Osteocyte (in vitro differentiated cells): ENCODE data around the gene CLDN34. TPM values are rescaled to one million over a fixed set of nuclear protein-coding genes. Genes with fewer than 3 reads are reported as not detected.

ENCODE experiments used
- DNase-seq: peaks from one replicate; pipeline ENCODE4 v3.0.0; 2021; ENCODE audit warnings: mixed read lengths; ENCODE audit not compliant: unreplicated experiment; ENCODE audit errors: extremely low spot score
- H3K27ac Mint-ChIP-seq: one replicate; pipeline ENCODE4 v1.8.0; 2021; ENCODE audit warnings: mild to moderate bottlenecking, mixed read lengths; ENCODE audit not compliant: unreplicated experiment
- H3K27me3 Mint-ChIP-seq: one replicate; pipeline ENCODE4 v1.8.0; 2021; ENCODE audit warnings: mixed read lengths; ENCODE audit not compliant: unreplicated experiment
- H3K36me3 Mint-ChIP-seq: one replicate; pipeline ENCODE4 v1.8.0; 2021; ENCODE audit warnings: mixed read lengths; ENCODE audit not compliant: unreplicated experiment
- H3K4me1 Mint-ChIP-seq: one replicate; pipeline ENCODE4 v1.8.0; 2021; ENCODE audit warnings: mixed read lengths; ENCODE audit not compliant: unreplicated experiment
- H3K4me3 Mint-ChIP-seq: one replicate; pipeline ENCODE4 v1.8.0; 2021; ENCODE audit warnings: mild to moderate bottlenecking, moderate library complexity, mixed read lengths; ENCODE audit not compliant: unreplicated experiment
- H3K9me3 Mint-ChIP-seq: one replicate; pipeline ENCODE4 v1.8.0; 2021; ENCODE audit warnings: mixed read lengths; ENCODE audit not compliant: unreplicated experiment
- CTCF ChIP-seq: fragments of 200-600 bp; sonication (generic); IDR thresholded peaks from 2 replicates; pipeline ENCODE4 v1.5.0; 2021; ENCODE audit warnings: antibody characterized with exemption, mild to moderate bottlenecking, moderate library complexity
- total RNA-seq: library from RNA; stranded (reverse); gene quantifications from 2 replicates; pipeline ENCODE4 v1.2.1, GENCODE V29; 2021

CLDN34 gene
- total RNA-seq, 1 donor from 2014 or later = 0.59 TPM

- H3K9me3 Mint-ChIP-seq = no peaks in the 10 kb centered on the region
- no peaks in the 10 kb centered on the region for H3K36me3 Mint-ChIP-seq
- peak overlapping the region; percentile 82 for H3K4me3 Mint-ChIP-seq
- no peaks in the 10 kb centered on the region for H3K27me3 Mint-ChIP-seq
- TF ChIP-seq CTCF = peak; percentile 22
- no peak for DNase-seq
- H3K27ac Mint-ChIP-seq = peak overlapping the region; percentile 82
- peaks cover 43% of the 10 kb centered on the region for H3K4me1 Mint-ChIP-seq
Observed at GRCh38 chrX:10015723-10016518, 48.8 kb downstream of the CLDN34 start.

- peak overlapping the region; percentile 82 for H3K4me3 Mint-ChIP-seq
- H3K9me3 Mint-ChIP-seq = no peaks in the 10 kb centered on the region
- peaks cover 1% of the 10 kb centered on the region for H3K36me3 Mint-ChIP-seq
- TF ChIP-seq CTCF = no peak
- DNase-seq = no peak
- no peaks in the 10 kb centered on the region for H3K27me3 Mint-ChIP-seq
- H3K27ac Mint-ChIP-seq = peak overlapping the region; percentile 82
- peaks cover 40% of the 10 kb centered on the region for H3K4me1 Mint-ChIP-seq
Observed at GRCh38 chrX:10016519-10017132, 49.5 kb downstream of the CLDN34 start.

- H3K4me1 Mint-ChIP-seq = peaks cover 44% of the 10 kb centered on the region
- no peak for DNase-seq
- H3K27ac Mint-ChIP-seq = peak overlapping the region; percentile 82
- peak overlapping the region; percentile 66 for H3K4me3 Mint-ChIP-seq
- H3K9me3 Mint-ChIP-seq = no peaks in the 10 kb centered on the region
- no peak for TF ChIP-seq CTCF
- peaks cover 1% of the 10 kb centered on the region for H3K36me3 Mint-ChIP-seq
- H3K27me3 Mint-ChIP-seq = no peaks in the 10 kb centered on the region
Observed at GRCh38 chrX:10017872-10018271, 50.7 kb downstream of the CLDN34 start.

Other genes with a start within 250 kb of the CLDN34 start
- 0.43 TPM in 1 of 2 replicates, not detected in the other for gene GPR143, start 201.5 kb upstream of the CLDN34 start, total RNA-seq
- 7.5 and 8.2 TPM in 2 replicates for gene SHROOM2, start 180.9 kb upstream of the CLDN34 start, total RNA-seq
- 2.3 and 3.7 TPM in 2 replicates for gene CLCN4, start 189.6 kb downstream of the CLDN34 start, total RNA-seq